CD8-positive, alpha-beta memory T cell (primary cell): ENCODE results near the gene HCST. TPM values are rescaled to one million over a fixed set of nuclear protein-coding genes. Genes with fewer than 3 reads are reported as not detected.

Experiments used
- CTCF ChIA-PET: fragments of 350-600 bp; sonication (Branson Sonifier 250); formaldehyde crosslinking; loops from one replicate; lab custom pipeline; 2021; ENCODE audit warnings: antibody characterized with exemption; lab: Charles Lee
- POLR2A ChIA-PET: fragments of 350-600 bp; sonication (Branson Sonifier 250); formaldehyde crosslinking; loops from one replicate; lab custom pipeline; 2021; ENCODE audit warnings: antibody characterized with exemption; lab: Charles Lee
- DNase-seq, 5 donors: peaks; one replicate each; pipeline versions ENCODE4 v3.0.0 to v3.0.0-alpha.2; 2020 to 2022; ENCODE audit warnings: mixed read lengths in 1 of 5
- H3K27ac ChIP-seq: one replicate; pipeline ENCODE4 v1.7.0; 2013; ENCODE audit warnings: low read depth, mild to moderate bottlenecking, low read length, moderate library complexity
- H3K27me3 ChIP-seq: 2 replicates; pipeline ENCODE4 v1.7.0; 2013; ENCODE audit warnings: low read length, mild to moderate bottlenecking; ENCODE audit not compliant: insufficient read depth, poor library complexity, severe bottlenecking
- H3K36me3 ChIP-seq: 2 replicates; pipeline ENCODE4 v1.7.0; 2013; ENCODE audit warnings: mild to moderate bottlenecking, low read length, moderate library complexity; ENCODE audit not compliant: insufficient read depth
- H3K4me1 ChIP-seq: 2 replicates; pipeline ENCODE4 v1.7.0; 2013; ENCODE audit warnings: mild to moderate bottlenecking, low read length, moderate library complexity; ENCODE audit not compliant: insufficient read depth
- H3K4me3 ChIP-seq: 2 replicates; pipeline ENCODE4 v1.7.0; 2013; ENCODE audit warnings: mild to moderate bottlenecking, low read length
- H3K9me3 ChIP-seq: 2 replicates; pipeline ENCODE4 v1.7.0; 2013; ENCODE audit warnings: mild to moderate bottlenecking, low read length
- H3K27ac Mint-ChIP-seq, 8 donors: one replicate each; pipeline ENCODE4 v1.8.0; 2020 to 2021; ENCODE audit warnings: mixed read lengths in 8 of 8, mild to moderate bottlenecking in 6 of 8, inconsistent platforms in 3 of 8, moderate library complexity in 3 of 8
- H3K27me3 Mint-ChIP-seq, 2 donors: one replicate each; pipeline ENCODE4 v1.8.0; 2020 to 2021; ENCODE audit warnings: mixed read lengths in 2 of 2, mild to moderate bottlenecking in 1 of 2, moderate library complexity in 1 of 2
- H3K36me3 Mint-ChIP-seq, 3 donors: one replicate each; pipeline ENCODE4 v1.8.0; 2020 to 2021; ENCODE audit warnings: mixed read lengths in 3 of 3, inconsistent platforms in 1 of 3, mild to moderate bottlenecking in 1 of 3
- H3K4me1 Mint-ChIP-seq, 3 donors: one replicate each; pipeline ENCODE4 v1.8.0; 2020 to 2021; ENCODE audit warnings: mixed read lengths in 3 of 3, inconsistent platforms in 1 of 3, mild to moderate bottlenecking in 1 of 3
- H3K4me3 Mint-ChIP-seq, 7 donors: one replicate each; pipeline ENCODE4 v1.8.0; 2020 to 2021; ENCODE audit warnings: mixed read lengths in 7 of 7, mild to moderate bottlenecking in 6 of 7, moderate library complexity in 4 of 7, inconsistent platforms in 2 of 7
- H3K9me3 Mint-ChIP-seq, 5 donors: one replicate each; pipeline ENCODE4 v1.8.0; 2020 to 2022; ENCODE audit warnings: mixed read lengths in 5 of 5, mild to moderate bottlenecking in 3 of 5, moderate library complexity in 2 of 5, inconsistent platforms in 1 of 5
- polyA plus RNA-seq: library from polyadenylated mRNA; unstranded; fragments of 300-500 nt; fragmentation: Illumina TruSeq; gene quantifications from one replicate; pipeline ENCODE4 v1.2.3, GENCODE V29; 2021
- total RNA-seq, 2 experiments: library from RNA; stranded (reverse); gene quantifications; one replicate each; pipeline ENCODE4 v1.2.3, GENCODE V29; 2021

HCST gene
- total and polyA plus RNA-seq, 3 experiments from 2014 or later, result 53.4 to 1,883 (median 60.1) TPM

DNA sequence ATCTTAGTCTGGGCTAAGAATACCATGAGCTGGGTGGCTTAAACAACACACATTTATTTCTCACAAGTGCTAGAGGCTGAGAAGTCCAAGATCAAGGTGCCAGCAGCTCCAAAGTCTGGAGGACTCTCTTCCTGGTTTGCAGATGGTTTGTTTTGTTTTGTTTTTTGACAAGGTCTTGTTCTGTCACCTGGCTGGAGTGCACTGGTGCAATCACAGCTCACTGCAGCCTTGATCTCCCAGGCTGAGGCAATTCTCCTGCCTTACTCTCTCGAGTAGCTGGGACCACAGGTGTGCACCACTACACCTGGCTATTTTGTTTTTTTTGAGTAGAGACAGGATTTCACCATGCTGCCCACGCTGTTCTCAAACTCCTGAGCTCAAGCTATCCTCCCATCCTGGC lies 18.4 kb upstream of the HCST start:
- peaks cover 13% of the 10 kb centered on the region in 3 donors for H3K4me1 Mint-ChIP-seq
- ChIA-PET POLR2A (interaction anchor here (1.4 kb wide), 1 partner anchor 9 kb away, joined by 4 read pairs; no protein-coding TSS in a partner anchor), CTCF (interaction anchor here (0.6 to 5.7 kb wide), 9 partner anchors 9 to 1503 kb away, joined by 3 to 104 read pairs (median 3); no protein-coding TSS in a partner anchor)
- H3K27ac Mint-ChIP-seq, result peak overlapping the region in 1 of 8 donors; percentile 69
- H3K9me3 Mint-ChIP-seq, result no peaks in the 10 kb centered on the region
- Histone ChIP-seq H3K27me3 (peaks cover 12% of the 10 kb centered on the region), H3K4me3 (no peak overlapping the region), H3K4me1 (peaks cover 13% of the 10 kb centered on the region), H3K27ac (no peak overlapping the region), H3K9me3 (no peaks in the 10 kb centered on the region), H3K36me3 (peaks cover 9% of the 10 kb centered on the region)
- no peak overlapping the region for H3K4me3 Mint-ChIP-seq
- H3K36me3 Mint-ChIP-seq, result peaks cover 0 to 27% (median 7%) of the 10 kb centered on the region in 3 donors
- H3K27me3 Mint-ChIP-seq, result peaks cover 11 to 16% of the 10 kb centered on the region in 2 donors
- no peak for DNase-seq

DNA sequence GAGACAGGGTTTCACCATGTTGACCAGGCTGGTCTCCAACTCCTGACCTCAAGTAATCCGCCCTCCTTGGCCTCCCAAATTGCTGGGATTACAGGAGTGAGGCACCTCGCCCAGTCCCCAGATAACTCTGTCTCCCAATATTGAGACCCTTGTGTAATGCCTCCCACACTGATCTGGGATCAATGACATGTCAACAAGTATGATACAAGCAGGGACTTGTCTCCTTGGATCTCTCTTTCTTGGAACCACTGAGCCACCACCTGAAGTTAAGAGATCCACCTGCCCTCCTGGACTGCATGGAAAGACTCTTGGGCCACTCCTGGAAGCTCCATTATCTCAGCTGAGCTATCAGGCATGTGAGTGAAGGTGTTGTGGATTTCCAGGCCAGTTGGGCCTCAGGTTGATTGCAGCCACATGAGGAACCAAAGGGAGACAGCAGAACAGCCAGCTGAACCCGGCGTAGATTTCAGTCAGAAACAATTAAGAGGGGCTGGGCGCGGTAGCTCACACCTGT lies 17.0 kb upstream of the HCST start:
- peaks cover 6 to 39% (median 13%) of the 10 kb centered on the region in 3 donors for H3K36me3 Mint-ChIP-seq
- Histone ChIP-seq H3K27ac (no peak overlapping the region), H3K9me3 (no peaks in the 10 kb centered on the region), H3K4me1 (peaks cover 5% of the 10 kb centered on the region), H3K27me3 (no peaks in the 10 kb centered on the region), H3K4me3 (no peak overlapping the region), H3K36me3 (peaks cover 19% of the 10 kb centered on the region)
- no peak overlapping the region for H3K4me3 Mint-ChIP-seq
- H3K27me3 Mint-ChIP-seq, result peaks cover 3 to 6% of the 10 kb centered on the region in 2 donors
- peaks cover 5 to 10% (median 8%) of the 10 kb centered on the region in 3 donors for H3K4me1 Mint-ChIP-seq
- DNase-seq, result no peak
- H3K27ac Mint-ChIP-seq, result peak overlapping the region in 4 of 8 donors; percentile 17 to 29 (median 19)
- ChIA-PET POLR2A (interaction anchor here (1.2 kb wide), 1 partner anchor 16 kb away, joined by 3 read pairs; no protein-coding TSS in a partner anchor), CTCF (interaction anchor here (0.8 to 1.0 kb wide), 3 partner anchors 46 to 187 kb away, joined by 3 to 4 read pairs (median 4); no protein-coding TSS in a partner anchor)
- no peaks in the 10 kb centered on the region for H3K9me3 Mint-ChIP-seq

- H3K27me3 Mint-ChIP-seq, result peaks cover 3 to 6% of the 10 kb centered on the region in 2 donors
- no peak for DNase-seq
- Histone ChIP-seq H3K27me3 (no peaks in the 10 kb centered on the region), H3K4me3 (no peak overlapping the region), H3K9me3 (no peaks in the 10 kb centered on the region), H3K4me1 (peaks cover 5% of the 10 kb centered on the region), H3K27ac (no peak overlapping the region), H3K36me3 (peaks cover 21% of the 10 kb centered on the region)
- H3K4me3 Mint-ChIP-seq, result no peak overlapping the region
- H3K4me1 Mint-ChIP-seq, result peaks cover 5 to 11% (median 8%) of the 10 kb centered on the region in 3 donors
- CTCF ChIA-PET, result interaction anchor here (0.8 to 1.0 kb wide), 4 partner anchors 43 to 188 kb away, joined by 3 to 4 read pairs (median 4); no protein-coding TSS in a partner anchor
- no peaks in the 10 kb centered on the region for H3K9me3 Mint-ChIP-seq
- POLR2A ChIA-PET, result interaction anchor here (1.2 kb wide), 1 partner anchor 15 kb away, joined by 3 read pairs; no protein-coding TSS in a partner anchor
- peak overlapping the region in 3 of 8 donors; percentile 22 to 67 (median 29) for H3K27ac Mint-ChIP-seq
- H3K36me3 Mint-ChIP-seq, result peaks cover 6 to 44% (median 14%) of the 10 kb centered on the region in 3 donors
Measured at GRCh38 chr19:35885904-35886303, 16.4 kb upstream of the HCST start.

DNA sequence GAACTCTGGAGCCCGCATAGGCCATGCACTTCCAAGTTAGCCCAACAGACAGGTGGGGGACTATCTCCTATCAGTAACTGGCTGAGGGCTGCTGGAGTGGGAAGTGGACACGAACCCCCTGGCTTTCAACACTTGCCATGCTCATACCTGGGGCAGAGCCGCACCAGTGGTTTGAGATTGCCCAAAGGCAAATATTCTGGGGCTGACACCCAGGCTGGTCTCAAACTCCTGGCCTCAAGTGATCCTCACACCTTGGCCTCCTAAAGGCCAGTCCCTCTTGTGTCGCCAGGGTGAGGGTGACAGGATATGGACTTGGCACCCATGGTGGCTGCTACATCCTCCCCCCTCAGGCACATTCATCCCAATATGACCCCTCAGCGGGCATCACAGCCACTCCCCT lies 15.1 kb upstream of the HCST start:
- peaks cover 0 to 2% of the 10 kb centered on the region in 2 donors for H3K27me3 Mint-ChIP-seq
- POLR2A ChIA-PET, result no interaction called here

GRCh38 chr19:35888398-35888797 lies 13.9 kb upstream of the HCST start:
- no peak for DNase-seq
- Mint-ChIP-seq H3K4me3 (no peak overlapping the region), H3K4me1 (peaks cover 4 to 14% (median 6%) of the 10 kb centered on the region in 3 donors), H3K36me3 (peaks cover 13 to 61% (median 17%) of the 10 kb centered on the region in 3 donors), H3K27ac (peak overlapping the region in 2 of 8 donors; percentile 19 to 77), H3K27me3 (peaks cover 0 to 2% of the 10 kb centered on the region in 2 donors), H3K9me3 (no peaks in the 10 kb centered on the region)
- H3K27me3 ChIP-seq, result no peaks in the 10 kb centered on the region
- H3K27ac ChIP-seq, result no peak overlapping the region
- H3K4me3 ChIP-seq, result no peak overlapping the region
- H3K9me3 ChIP-seq, result no peaks in the 10 kb centered on the region
- H3K4me1 ChIP-seq, result no peaks in the 10 kb centered on the region
- POLR2A ChIA-PET, result no interaction called here
- H3K36me3 ChIP-seq, result peaks cover 36% of the 10 kb centered on the region
- CTCF ChIA-PET, result no interaction called here

More for the DNA sequence above, 15.1 kb upstream of the HCST start:
- H3K9me3 ChIP-seq, result no peaks in the 10 kb centered on the region
- Mint-ChIP-seq H3K4me1 (peaks cover 3 to 11% (median 6%) of the 10 kb centered on the region in 3 donors), H3K36me3 (peaks cover 6 to 52% (median 17%) of the 10 kb centered on the region in 3 donors), H3K9me3 (no peaks in the 10 kb centered on the region), H3K27ac (peak overlapping the region in 1 of 8 donors; percentile 47), H3K4me3 (no peak overlapping the region)
- no peaks in the 10 kb centered on the region for H3K27me3 ChIP-seq
- DNase-seq, result no peak
- CTCF ChIA-PET, result interaction anchor here (0.8 kb wide), 1 partner anchor 45 kb away, joined by 3 read pairs; no protein-coding TSS in a partner anchor
- peaks cover 28% of the 10 kb centered on the region for H3K36me3 ChIP-seq
- H3K4me3 ChIP-seq, result no peak overlapping the region
- peaks cover 4% of the 10 kb centered on the region for H3K4me1 ChIP-seq
- no peak overlapping the region for H3K27ac ChIP-seq

DNA sequence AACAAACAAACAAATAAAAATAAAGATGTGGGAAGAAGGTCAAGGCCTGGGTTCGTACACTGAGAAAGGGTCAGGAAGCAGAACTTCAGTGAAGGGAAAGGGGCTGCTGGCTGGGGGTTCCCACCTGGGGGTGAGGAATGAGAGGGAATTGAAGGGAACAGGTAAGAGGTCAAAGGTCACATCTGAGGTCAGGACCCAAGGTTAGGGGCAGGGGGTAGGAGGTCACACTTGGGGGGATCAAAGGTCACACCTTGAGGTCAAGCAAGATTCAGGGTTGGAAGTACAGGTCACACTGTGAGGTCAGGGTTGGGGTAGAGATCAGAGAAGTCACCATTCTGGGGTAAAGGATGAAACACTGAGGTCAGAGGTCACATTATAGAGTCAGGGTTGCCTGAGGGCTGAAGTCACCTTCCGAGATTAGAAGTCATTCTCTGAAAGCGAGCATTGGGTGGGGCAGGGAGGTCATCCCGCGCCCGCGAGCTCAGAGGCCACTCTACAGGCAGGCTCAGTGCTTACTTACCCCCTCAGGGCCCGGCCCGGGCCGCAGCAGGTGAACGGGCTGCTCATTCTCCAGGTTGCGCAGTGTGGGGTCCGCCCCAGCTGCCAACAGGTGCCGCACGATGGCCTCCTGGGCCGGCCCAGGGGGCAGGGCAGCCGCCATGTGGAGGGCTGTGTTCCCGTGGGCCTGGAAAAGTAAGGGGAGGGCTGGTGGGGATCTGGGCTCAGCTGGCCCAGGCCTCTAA lies 12.8 kb upstream of the HCST start:
- peak overlapping the region in 3 of 8 donors; percentile 57 to 91 (median 66) for H3K27ac Mint-ChIP-seq
- Histone ChIP-seq H3K27me3 (no peaks in the 10 kb centered on the region), H3K27ac (no peak overlapping the region), H3K36me3 (peaks cover 41% of the 10 kb centered on the region), H3K9me3 (no peaks in the 10 kb centered on the region), H3K4me3 (no peak overlapping the region), H3K4me1 (no peaks in the 10 kb centered on the region)
- DNase-seq, result no peak
- peaks cover 4 to 13% (median 6%) of the 10 kb centered on the region in 3 donors for H3K4me1 Mint-ChIP-seq
- CTCF ChIA-PET, result interaction anchor here (1.1 kb wide), 1 partner anchor 40 kb away, joined by 3 read pairs; no protein-coding TSS in a partner anchor
- H3K4me3 Mint-ChIP-seq, result no peak overlapping the region
- POLR2A ChIA-PET, result no interaction called here
- no peaks in the 10 kb centered on the region for H3K9me3 Mint-ChIP-seq
- peaks cover 0 to 2% of the 10 kb centered on the region in 2 donors for H3K27me3 Mint-ChIP-seq
- peaks cover 13 to 70% (median 18%) of the 10 kb centered on the region in 3 donors for H3K36me3 Mint-ChIP-seq

- H3K4me3 ChIP-seq, result no peak overlapping the region
- Mint-ChIP-seq H3K9me3 (no peaks in the 10 kb centered on the region), H3K4me1 (peaks cover 8 to 14% (median 9%) of the 10 kb centered on the region in 3 donors), H3K27me3 (peaks cover 0 to 2% of the 10 kb centered on the region in 2 donors), H3K4me3 (no peak overlapping the region), H3K36me3 (peaks cover 13 to 73% (median 20%) of the 10 kb centered on the region in 3 donors), H3K27ac (peak overlapping the region in 1 of 8 donors; percentile 61)
- ChIA-PET CTCF (no interaction called here), POLR2A (no interaction called here)
- H3K4me1 ChIP-seq, result no peaks in the 10 kb centered on the region
- H3K27me3 ChIP-seq, result no peaks in the 10 kb centered on the region
- H3K27ac ChIP-seq, result no peak overlapping the region
- peaks cover 42% of the 10 kb centered on the region for H3K36me3 ChIP-seq
- DNase-seq, result no peak
- H3K9me3 ChIP-seq, result no peaks in the 10 kb centered on the region
Measured at GRCh38 chr19:35890113-35890650, 12.1 kb upstream of the HCST start.
